ENCODE results near the gene ZSCAN9. TPM values are rescaled to one million over a fixed set of nuclear protein-coding genes. Genes with fewer than 3 reads are reported as not detected.

ZSCAN9 gene
- total RNA-seq, 2 donors from 2014 or later = 10.4 to 12.8 TPM

- ATAC-seq = no peak
- intact Hi-C loops (cut with DNase I, micrococcal nuclease) = no loop called here
- DNase-seq = peak; percentile 62 to 73
Measured at GRCh38 chr6:28258877-28259777, 34.1 kb downstream of the ZSCAN9 start, which contains the start of gene NKAPL. Gene NKAPL, plus strand, starts transcription at chr6:28259297. Its CDS starts 75 bp downstream, at chr6:28259372.

- DNase-seq (no peak), ATAC-seq (no peak)
- intact Hi-C loops (cut with DNase I, micrococcal nuclease) = loop anchor here in 1 of 2 donors (10.0 kb wide), 1 partner anchor 91 kb away; no protein-coding TSS in a partner anchor
Measured at GRCh38 chr6:28263922-28264321, 38.8 kb downstream of the ZSCAN9 start.

- intact Hi-C loops (cut with DNase I, micrococcal nuclease) = loop anchor here in 1 of 2 donors (10.0 kb wide), 1 partner anchor 90 kb away; no protein-coding TSS in a partner anchor
Measured at GRCh38 chr6:28264834-28265401, 39.8 kb downstream of the ZSCAN9 start.

GRCh38 chr6:28266563-28266961, 41.5 kb downstream of the ZSCAN9 start:
- ATAC-seq (no peak), DNase-seq (no peak)
- intact Hi-C loops (cut with DNase I, micrococcal nuclease) = loop anchor here in 1 of 2 donors (10.0 kb wide), 1 partner anchor 88 kb away; no protein-coding TSS in a partner anchor

More at GRCh38 chr6:28264834-28265401, 39.8 kb downstream of the ZSCAN9 start:
- DNase-seq (no peak), ATAC-seq (no peak)

GRCh38 chr6:28266962-28267694, 42.1 kb downstream of the ZSCAN9 start, which contains the start of gene ZSCAN26:
Gene ZSCAN26, plus strand, starts transcription at chr6:28267143. Its CDS starts 4,777 bp downstream, at chr6:28271920.
- intact Hi-C loops (cut with DNase I, micrococcal nuclease) = loop anchor here in 1 of 2 donors (10.0 kb wide), 1 partner anchor 88 kb away; no protein-coding TSS in a partner anchor
- peak; percentile 99 for ATAC-seq

GRCh38 chr6:28267695-28268059, 42.6 kb downstream of the ZSCAN9 start:
- DNase-seq (no peak), ATAC-seq (no peak)
- intact Hi-C loops (cut with DNase I, micrococcal nuclease) = loop anchor here in 1 of 2 donors (10.0 kb wide), 1 partner anchor 87 kb away; no protein-coding TSS in a partner anchor

More at GRCh38 chr6:28266962-28267694, 42.1 kb downstream of the ZSCAN9 start, which contains the start of gene ZSCAN26:
- peak; percentile 80 to 88 for DNase-seq

- DNase-seq (no peak), ATAC-seq (no peak)
Measured at GRCh38 chr6:28269492-28269891, 44.4 kb downstream of the ZSCAN9 start.

GRCh38 chr6:28274888-28275287, 49.8 kb downstream of the ZSCAN9 start:
- no peak for ATAC-seq
- intact Hi-C loops (cut with DNase I, micrococcal nuclease) = no loop called here
- no peak for DNase-seq

More at GRCh38 chr6:28269492-28269891, 44.4 kb downstream of the ZSCAN9 start:
- intact Hi-C loops (cut with DNase I, micrococcal nuclease) = loop anchor here in 1 of 2 donors (10.0 kb wide), 1 partner anchor 85 kb away; no protein-coding TSS in a partner anchor

GRCh38 chr6:28277746-28278145, 52.7 kb downstream of the ZSCAN9 start:
- intact Hi-C loops (cut with DNase I, micrococcal nuclease) = no loop called here
- DNase-seq (no peak), ATAC-seq (no peak)

- DNase-seq = no peak
- ATAC-seq = no peak
- intact Hi-C loops (cut with DNase I, micrococcal nuclease) = no loop called here
Measured at GRCh38 chr6:28280595-28281287, 55.7 kb downstream of the ZSCAN9 start.

- intact Hi-C loops (cut with DNase I, micrococcal nuclease) = no loop called here
- ATAC-seq (peak; percentile 94), DNase-seq (peak; percentile 56 to 76)
Measured at GRCh38 chr6:28281288-28282064, 56.4 kb downstream of the ZSCAN9 start, which contains the start of gene PGBD1. Gene PGBD1, plus strand, starts transcription at chr6:28281572. Its CDS starts 2,242 bp downstream, at chr6:28283814.

- DNase-seq (no peak), ATAC-seq (no peak)
- intact Hi-C loops (cut with DNase I, micrococcal nuclease) = no loop called here
Measured at GRCh38 chr6:28282926-28283325, 57.9 kb downstream of the ZSCAN9 start.

Other genes with a start within 250 kb of the ZSCAN9 start
- gene ZNF165, start 144.7 kb upstream of the ZSCAN9 start, total RNA-seq = 1 to 10 TPM; 4.6 to 5.8 TPM
- gene ZSCAN16, start 100.7 kb upstream of the ZSCAN9 start, total RNA-seq = 1 to 10 TPM; 7.1 to 8.6 TPM
- gene ZKSCAN8, start 83.4 kb upstream of the ZSCAN9 start, total RNA-seq = 10 to 100 TPM; 10.7 to 13.4 TPM
- 1 to 10 TPM; 4.8 to 6.0 TPM for gene ZKSCAN4, start 27.0 kb downstream of the ZSCAN9 start, total RNA-seq
- gene NKAPL, start 34.0 kb downstream of the ZSCAN9 start, total RNA-seq = under 1 TPM; 0.21 to 0.47 TPM
- gene ZSCAN26, start 41.9 kb downstream of the ZSCAN9 start, total RNA-seq = 1 to 10 TPM; 3.8 to 7.9 TPM
- 1 to 10 TPM; 1.4 to 1.5 TPM for gene PGBD1, start 56.3 kb downstream of the ZSCAN9 start, total RNA-seq
- 10 to 100 TPM in 1 of 2 donors, 1 to 10 TPM in 1; 8.6 to 10.2 TPM for gene ZSCAN31, start 110.9 kb downstream of the ZSCAN9 start, total RNA-seq
- gene ZKSCAN3, start 124.7 kb downstream of the ZSCAN9 start, total RNA-seq = 1 to 10 TPM; 3.2 to 6.2 TPM
- 1 to 10 TPM; 4.9 to 5.1 TPM for gene ZSCAN12, start 174.5 kb downstream of the ZSCAN9 start, total RNA-seq
- 1 to 10 TPM; 1.2 to 2.2 TPM for gene ZSCAN23, start 218.2 kb downstream of the ZSCAN9 start, total RNA-seq